Heart left ventricle (tissue), 16 donors: ENCODE measurements around the gene GADL1. TPM values are rescaled to one million over a fixed set of nuclear protein-coding genes. Genes with fewer than 3 reads are reported as not detected.

Experiments
- ATAC-seq, 4 donors: fragments of 200-7000 bp; cut with Tn5 transposase; one replicate each; pipeline ENCODE4 v1.9.1; 2020 to 2022; ENCODE audit warnings: moderate library complexity in 4 of 4, mild to moderate bottlenecking in 3 of 4, moderate number of reproducible peaks in 1 of 4
- DNase-seq, 5 donors: peaks; one replicate each; pipeline ENCODE4 v3.0.0-alpha.2; 2020
- H3K27ac ChIP-seq, 12 donors: fragments of 200-600 bp; sonication (generic) in 4 of 12; one replicate each; pipeline versions ENCODE4 v1.5.0 to v1.8.0; 2016 to 2022; ENCODE audit warnings: mild to moderate bottlenecking in 2 of 12
- H3K27me3 ChIP-seq, 9 donors: fragments of 200-600 bp; sonication (generic) in 2 of 9; one replicate each; pipeline versions ENCODE4 v1.5.1 to v1.8.0; 2016 to 2022; ENCODE audit warnings: mild to moderate bottlenecking in 3 of 9
- H3K36me3 ChIP-seq, 9 donors: fragments of 200-600 bp; sonication (generic) in 2 of 9; one replicate each; pipeline versions ENCODE4 v1.5.0 to v1.8.0; 2018 to 2022; ENCODE audit warnings: mild to moderate bottlenecking in 2 of 9
- H3K4me1 ChIP-seq, 12 donors: fragments of 200-600 bp; sonication (generic) in 4 of 12; one replicate each; pipeline versions ENCODE4 v1.5.0 to v1.8.0; 2016 to 2022; ENCODE audit warnings: mild to moderate bottlenecking in 3 of 12
- H3K4me3 ChIP-seq, 12 donors: fragments of 200-600 bp; sonication (generic) in 4 of 12; one replicate each; pipeline versions ENCODE4 v1.5.0 to v1.8.0; 2017 to 2022; ENCODE audit warnings: mild to moderate bottlenecking in 9 of 12, moderate library complexity in 4 of 12
- H3K9me3 ChIP-seq, 12 donors: fragments of 200-600 bp; sonication (generic) in 4 of 12; one replicate each; pipeline versions ENCODE4 v1.5.0 to v1.8.0; 2016 to 2022; ENCODE audit warnings: mild to moderate bottlenecking in 1 of 12
- CTCF ChIP-seq, 12 donors: fragments of 200-600 bp; sonication (generic) in 4 of 12; IDR thresholded peaks; one replicate each; pipeline versions ENCODE4 v1.5.0 to v1.8.0; 2018 to 2022; ENCODE audit warnings: antibody characterized with exemption in 12 of 12, mild to moderate bottlenecking in 5 of 12
- POLR2A ChIP-seq, 2 donors: fragments of 450-650 bp; IDR thresholded peaks; one replicate each; pipeline ENCODE4 v1.6.1; 2017; ENCODE audit warnings: antibody characterized with exemption in 2 of 2, mild to moderate bottlenecking in 2 of 2, moderate library complexity in 2 of 2
- WGBS, 4 donors: extraction: QIAGEN DNeasy Blood & Tissue Kit in 2 of 4; methylation state at CpG; one replicate each; pipeline versions ENCODE4 v1.1.5 to v1.1.7; 2013 to 2018; 5-methylcytosine and 5-hydroxymethylcytosine counted together
- intact Hi-C, 10 donors: fragments of 100-400 bp; cut with DNase I; formaldehyde crosslinking; loops; one replicate each; pipeline versions ENCODE4 v1.11.1 to v1.14.2; 2022
- polyA plus RNA-seq, 2 donors: library from polyadenylated mRNA; stranded (reverse); fragments of 200-250 nt; gene quantifications; one replicate each; pipeline ENCODE4 v1.2.3, GENCODE V29; 2013
- total RNA-seq, 9 donors: library from RNA; depleted of rRNA in 2 of 9; stranded (reverse); fragments of >200 nt in 2 of 9; fragmentation: NEBNext Ultra II Directional in 3 of 9; extraction: Animal tissue kit (Norgen Biotek cat#: 25700) in 3 of 9; gene quantifications; one replicate each; pipeline versions ENCODE4 v1.1.0 to v1.2.4, GENCODE V29; 2016 to 2023
- donor health status: ischemic (EF 13 %, LVEDD 7.1; RV severe dilation, severe dysfunction).
- donor health status: healthy with polysubstance abuse.
- donor health status: DM: no; HTN: yes; CAD: no.
- donor health status: DM: no; HTN: no; CAD: no.
- donor health status: ischemic (EF 25% LVEDD 6.9; RV normal size, moderate dysfunction).
- donor health status: ischemic (EF 25% LVEDD 5.7; RV mildly dilated, moderate dysfunction).
- donor health status: healthy.
- donor health status: DM: yes; HTN: yes; CAD: no.
- donor health status: ischemic (EF 35%, LVEDD 5.7; RV mildly dilated, moderate dysfunction).
- donor health status: nonischemic (EF 11% LVEDD 7.7; RV severe dilation, severe dysfunction).
- donor health status: DM: yes; HTN: yes; CAD: no.
- donor health status: PGD.
- donor health status: ischemic (EF 29% LVEDD 5.4; RV normal size, mild dysfunction).
- donor health status: nonischemic (EF 23%, LVEDD 6.1; RV moderate dilation, normal function).

Gene GADL1
- total and polyA plus RNA-seq, 11 donors: 0.03 to 0.59 (median 0.18) TPM; not detected in 3

GRCh38 chr3:30864132-30864531, 30.3 kb downstream of the GADL1 start:
- H3K4me3 ChIP-seq: no peak overlapping the region
- ATAC-seq (no peak), DNase-seq (no peak)
- no peak overlapping the region for H3K27ac ChIP-seq
- 51 to 61% (median 54%) methylated on average over 5 of the region's 5 CpGs for WGBS, 4 donors
- TF ChIP-seq POLR2A (IDR thresholded peaks at IDR 0.05) (no peak), CTCF (IDR thresholded peaks at IDR 0.05) (no peak)
- peaks cover 0 to 10% (median 0%) of the 10 kb centered on the region in 12 donors for H3K4me1 ChIP-seq
- H3K27me3 ChIP-seq: no peaks in the 10 kb centered on the region
- intact Hi-C loops: no loop called here
- no peaks in the 10 kb centered on the region for H3K9me3 ChIP-seq
- H3K36me3 ChIP-seq: no peaks in the 10 kb centered on the region

- Histone ChIP-seq H3K9me3 (no peaks in the 10 kb centered on the region), H3K27me3 (no peaks in the 10 kb centered on the region), H3K27ac (no peak overlapping the region), H3K4me1 (peaks cover 0 to 10% (median 0%) of the 10 kb centered on the region in 12 donors), H3K36me3 (no peaks in the 10 kb centered on the region), H3K4me3 (no peak overlapping the region)
- intact Hi-C loops: no loop called here
- TF ChIP-seq POLR2A (IDR thresholded peaks at IDR 0.05) (no peak), CTCF (IDR thresholded peaks at IDR 0.05) (no peak)
- 83 to 87% (median 86%) methylated on average over 2 of the region's 2 CpGs for WGBS, 4 donors
- no peak for ATAC-seq
- no peak for DNase-seq
These were observed 32.5 kb downstream of the GADL1 start for GRCh38 chr3:30862004-30862403.

- DNase-seq (no peak), ATAC-seq (no peak)
- WGBS, 4 donors: 80 to 86% (median 82%) methylated on average over 5 of the region's 5 CpGs
- no peaks in the 10 kb centered on the region for H3K9me3 ChIP-seq
- H3K27ac ChIP-seq: no peak overlapping the region
- intact Hi-C loops: no loop called here
- no peak overlapping the region for H3K4me3 ChIP-seq
- peaks cover 0 to 9% (median 0%) of the 10 kb centered on the region in 12 donors for H3K4me1 ChIP-seq
- no peaks in the 10 kb centered on the region for H3K27me3 ChIP-seq
- no peaks in the 10 kb centered on the region for H3K36me3 ChIP-seq
- no peak for TF ChIP-seq CTCF (IDR thresholded peaks at IDR 0.05)
- TF ChIP-seq POLR2A (IDR thresholded peaks at IDR 0.05): no peak
These were observed 35.5 kb downstream of the GADL1 start for GRCh38 chr3:30858894-30859389.

- Histone ChIP-seq H3K36me3 (no peaks in the 10 kb centered on the region), H3K4me1 (peaks cover 0 to 8% (median 0%) of the 10 kb centered on the region in 12 donors), H3K27me3 (no peaks in the 10 kb centered on the region), H3K4me3 (no peak overlapping the region), H3K9me3 (no peaks in the 10 kb centered on the region), H3K27ac (no peak overlapping the region)
- WGBS, 4 donors: 71 to 77% (median 73%) methylated on average over 6 of the region's 6 CpGs
- TF ChIP-seq CTCF (IDR thresholded peaks at IDR 0.05) (no peak), POLR2A (IDR thresholded peaks at IDR 0.05) (no peak)
- DNase-seq: no peak
- ATAC-seq: no peak
- intact Hi-C loops: no loop called here
These were observed 38.8 kb downstream of the GADL1 start for GRCh38 chr3:30855400-30856292.
